ENCODE data around the gene ECI1. TPM values are rescaled to one million over a fixed set of nuclear protein-coding genes. Genes with fewer than 3 reads are reported as not detected.
"Not testable (repeated sequence)": the region's sequence is repeated elsewhere in the genome, so short reads cannot be mapped to it uniquely, and the experiment has no call there.

The ECI1 gene
- total RNA-seq, 1 experiment from 2014 or later: 71.7 TPM

- no peaks in the 10 kb centered on the region for H3K9me3 ChIP-seq (ENCODE audit: low read length)
- no peak overlapping the region for H3K9ac ChIP-seq (ENCODE audit: low read length)
- DNase-seq (no peak), ATAC-seq (no peak)
- H3F3A ChIP-seq (ENCODE audit: low read length, unreplicated experiment): no peaks in the 10 kb centered on the region
- peaks cover 28% of the 10 kb centered on the region for H4K20me1 ChIP-seq (ENCODE audit: low read length)
- intact Hi-C loops (cut with micrococcal nuclease): no loop called here
- TF ChIP-seq CTCF (conservative IDR thresholded peaks at IDR 0.05; ENCODE audit: low read depth, low read length) (no peak), EZH2phosphoT487 (IDR thresholded peaks at IDR 0.05; ENCODE audit: borderline replicate concordance, low read length) (no peak), EZH2 (IDR thresholded peaks at IDR 0.05; ENCODE audit: low read length, unreplicated experiment) (no peak)
- H3K79me2 ChIP-seq (ENCODE audit: low read length): peaks cover 46% of the 10 kb centered on the region
- ChIA-PET CTCF (no interaction called here), POLR2A (ENCODE audit: unreplicated experiment) (no interaction called here)
- H2AFZ ChIP-seq (ENCODE audit: low read length): no peak overlapping the region
- no TSS peak for BruUV-seq (replicated peaks)
- peaks cover 63% of the 10 kb centered on the region for H3K36me3 ChIP-seq (ENCODE audit: low read depth, low read length)
- H3K4me2 ChIP-seq (ENCODE audit: low read length): no peak overlapping the region
- H3K27me3 ChIP-seq (ENCODE audit: low read length): no peaks in the 10 kb centered on the region
- H3K9me2 ChIP-seq (replicated peaks; ENCODE audit: low read length): no peaks in the 10 kb centered on the region
- H3K4me3 ChIP-seq (ENCODE audit: low read length): no peak overlapping the region
- H3K4me1 ChIP-seq (ENCODE audit: insufficient read depth, low read length): no peaks in the 10 kb centered on the region
- no peak overlapping the region for H3K27ac ChIP-seq (ENCODE audit: low read length)
Observed at GRCh38 chr16:2260250-2260649, 8.9 kb upstream of the ECI1 start.

GRCh38 chr16:2258530-2258929 lies 7.1 kb upstream of the ECI1 start:
- H3K9me3 ChIP-seq (ENCODE audit: low read length); H3K4me1 ChIP-seq (ENCODE audit: insufficient read depth, low read length); H3K27ac ChIP-seq (ENCODE audit: low read length); POLR2A ChIA-PET (ENCODE audit: unreplicated experiment); H2AFZ ChIP-seq (ENCODE audit: low read length); CTCF ChIA-PET; H3K9ac ChIP-seq (ENCODE audit: low read length); H3K4me2 ChIP-seq (ENCODE audit: low read length); H3K27me3 ChIP-seq (ENCODE audit: low read length); BruUV-seq (replicated peaks); H3F3A ChIP-seq (ENCODE audit: low read length, unreplicated experiment); ATAC-seq; DNase-seq; H3K9me2 ChIP-seq (replicated peaks; ENCODE audit: low read length); H3K4me3 ChIP-seq (ENCODE audit: low read length); intact Hi-C loops (cut with micrococcal nuclease): not testable (repeated sequence)
- peaks cover 28% of the 10 kb centered on the region for H3K79me2 ChIP-seq (ENCODE audit: low read length)
- H3K36me3 ChIP-seq (ENCODE audit: low read depth, low read length): peaks cover 57% of the 10 kb centered on the region
- H4K20me1 ChIP-seq (ENCODE audit: low read length): 0 out of 2 replicates have a peak, but pooled peaks cover 13% of the 10 kb centered on the region

GRCh38 chr16:2257726-2258125 lies 6.3 kb upstream of the ECI1 start:
- Histone ChIP-seq H2AFZ (ENCODE audit: low read length) (no peak overlapping the region), H3K9ac (ENCODE audit: low read length) (no peak overlapping the region), H3K4me2 (ENCODE audit: low read length) (no peak overlapping the region), H3K9me2 (replicated peaks; ENCODE audit: low read length) (no peaks in the 10 kb centered on the region), H3K79me2 (ENCODE audit: low read length) (peaks cover 20% of the 10 kb centered on the region), H4K20me1 (ENCODE audit: low read length) (0 out of 2 replicates have a peak, but pooled peaks cover 11% of the 10 kb centered on the region), H3K9me3 (ENCODE audit: low read length) (no peaks in the 10 kb centered on the region), H3K27me3 (ENCODE audit: low read length) (no peaks in the 10 kb centered on the region), H3F3A (ENCODE audit: low read length, unreplicated experiment) (no peaks in the 10 kb centered on the region), H3K4me3 (ENCODE audit: low read length) (no peak overlapping the region), H3K27ac (ENCODE audit: low read length) (no peak overlapping the region), H3K36me3 (ENCODE audit: low read depth, low read length) (peaks cover 52% of the 10 kb centered on the region), H3K4me1 (ENCODE audit: insufficient read depth, low read length) (no peaks in the 10 kb centered on the region)
- ATAC-seq: no peak
- intact Hi-C loops (cut with micrococcal nuclease): no loop called here
- ChIA-PET POLR2A (ENCODE audit: unreplicated experiment) (no interaction called here), CTCF (no interaction called here)
- TF ChIP-seq EZH2phosphoT487 (IDR thresholded peaks at IDR 0.05; ENCODE audit: borderline replicate concordance, low read length) (no peak), EZH2 (IDR thresholded peaks at IDR 0.05; ENCODE audit: low read length, unreplicated experiment) (no peak), CTCF (conservative IDR thresholded peaks at IDR 0.05; ENCODE audit: low read depth, low read length) (no peak)
- no TSS peak for BruUV-seq (replicated peaks)
- no peak for DNase-seq
